SK-N-SH (cell line): ENCODE results near the gene TM6SF1.

Experiments used
- CHD2 ChIP-seq: fragments of 150-350 bp; IDR thresholded peaks from 2 replicates; pipeline ENCODE4 v1.6.1; 2018; ENCODE audit warnings: low read length; ENCODE audit not compliant: partially characterized antibody
- POLR2AphosphoS5 ChIP-seq: IDR thresholded peaks from 2 replicates; pipeline ENCODE4 v1.6.1; 2012; ENCODE audit warnings: low read depth, low read length
- RAD21 ChIP-seq: IDR thresholded peaks from 2 replicates; pipeline ENCODE4 v1.6.1; 2012; ENCODE audit warnings: mild to moderate bottlenecking, low read length
- SIN3A ChIP-seq: IDR thresholded peaks from 2 replicates; pipeline ENCODE4 v1.6.1; 2012; ENCODE audit warnings: low read depth, mild to moderate bottlenecking, low read length, moderate library complexity, borderline replicate concordance
- TF ChIP-seq, protein P1 (sequence below): fragments of 200-600 bp; sonication (generic); IDR thresholded peaks from 2 replicates; pipeline ENCODE4 v1.6.1; 2017; ENCODE audit warnings: antibody characterized with exemption, mild to moderate bottlenecking, moderate library complexity

- no peak for TF ChIP-seq POLR2AphosphoS5
- TF ChIP-seq, protein P1, sequence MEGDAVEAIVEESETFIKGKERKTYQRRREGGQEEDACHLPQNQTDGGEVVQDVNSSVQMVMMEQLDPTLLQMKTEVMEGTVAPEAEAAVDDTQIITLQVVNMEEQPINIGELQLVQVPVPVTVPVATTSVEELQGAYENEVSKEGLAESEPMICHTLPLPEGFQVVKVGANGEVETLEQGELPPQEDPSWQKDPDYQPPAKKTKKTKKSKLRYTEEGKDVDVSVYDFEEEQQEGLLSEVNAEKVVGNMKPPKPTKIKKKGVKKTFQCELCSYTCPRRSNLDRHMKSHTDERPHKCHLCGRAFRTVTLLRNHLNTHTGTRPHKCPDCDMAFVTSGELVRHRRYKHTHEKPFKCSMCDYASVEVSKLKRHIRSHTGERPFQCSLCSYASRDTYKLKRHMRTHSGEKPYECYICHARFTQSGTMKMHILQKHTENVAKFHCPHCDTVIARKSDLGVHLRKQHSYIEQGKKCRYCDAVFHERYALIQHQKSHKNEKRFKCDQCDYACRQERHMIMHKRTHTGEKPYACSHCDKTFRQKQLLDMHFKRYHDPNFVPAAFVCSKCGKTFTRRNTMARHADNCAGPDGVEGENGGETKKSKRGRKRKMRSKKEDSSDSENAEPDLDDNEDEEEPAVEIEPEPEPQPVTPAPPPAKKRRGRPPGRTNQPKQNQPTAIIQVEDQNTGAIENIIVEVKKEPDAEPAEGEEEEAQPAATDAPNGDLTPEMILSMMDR: no peak
- TF ChIP-seq RAD21: no peak
- TF ChIP-seq SIN3A: no peak
- no peak for TF ChIP-seq CHD2
Measured at GRCh38 chr15:83155942-83156341, 48.5 kb downstream of the TM6SF1 start.
